A673 (cell line): Measurements from ENCODE around the gene DLX4. TPM values are rescaled to one million over a fixed set of nuclear protein-coding genes. Genes with fewer than 3 reads are reported as not detected.

Source experiments
- BruUV-seq: library from RNA; stranded (reverse); fragments of 400-500 nt; replicated peaks from 2 replicates; lab custom pipeline; 2021; lab: Mats Ljungman, UMichigan
- CTCF ChIA-PET: fragments of 300-600 bp; sonication (Branson Sonifier 250); formaldehyde crosslinking; loops from one replicate; lab custom pipeline; 2022; ENCODE audit warnings: antibody characterized with exemption; lab: Charles Lee
- POLR2A ChIA-PET: fragments of 300-600 bp; sonication (Branson Sonifier 250); formaldehyde crosslinking; loops from one replicate; lab custom pipeline; 2022; ENCODE audit warnings: antibody characterized with exemption; ENCODE audit not compliant: low non-redundant PET; lab: Charles Lee
- DNase-seq: peaks from one replicate; pipeline ENCODE4 v3.0.0-alpha.2; 2015; ENCODE audit warnings: low spot score
- H3K27ac ChIP-seq: fragments of 200-600 bp; sonication (generic); 2 replicates; pipeline ENCODE4 v1.5.1; 2016; ENCODE audit warnings: mixed run types, low read depth, mild to moderate bottlenecking, mixed read lengths, antibody characterized with exemption, low read length; ENCODE audit not compliant: poor library complexity, severe bottlenecking
- H3K27me3 ChIP-seq: fragments of 200-600 bp; sonication (generic); replicated peaks from 2 replicates; pipeline ENCODE4 v1.6.1; 2017; ENCODE audit warnings: mixed run types, low read depth, mild to moderate bottlenecking, mixed read lengths, antibody characterized with exemption, low read length; ENCODE audit not compliant: insufficient read depth, poor library complexity
- H3K36me3 ChIP-seq: fragments of 200-600 bp; sonication (generic); 2 replicates; pipeline ENCODE4 v1.6.1; 2016; ENCODE audit warnings: mixed run types, mild to moderate bottlenecking, mixed read lengths, antibody characterized with exemption, low read length; ENCODE audit not compliant: insufficient read depth, poor library complexity, severe bottlenecking
- H3K4me1 ChIP-seq: fragments of 200-600 bp; sonication (generic); 2 replicates; pipeline ENCODE4 v1.6.1; 2017; ENCODE audit warnings: mixed run types, mild to moderate bottlenecking, mixed read lengths, antibody characterized with exemption, low read length; ENCODE audit not compliant: insufficient read depth, poor library complexity, severe bottlenecking
- H3K4me3 ChIP-seq: fragments of 200-600 bp; sonication (generic); 2 replicates; pipeline ENCODE4 v1.5.1; 2016; ENCODE audit warnings: low read depth, mixed run types, mild to moderate bottlenecking, mixed read lengths, low read length; ENCODE audit not compliant: poor library complexity, severe bottlenecking
- H3K9me3 ChIP-seq: fragments of 200-600 bp; sonication (generic); 2 replicates; pipeline ENCODE4 v1.6.1; 2016; ENCODE audit warnings: mixed run types, low read depth, mild to moderate bottlenecking, mixed read lengths, antibody characterized with exemption, low read length; ENCODE audit not compliant: poor library complexity, severe bottlenecking
- EZH2 ChIP-seq: fragments of 200-600 bp; sonication (generic); IDR thresholded peaks from 2 replicates; pipeline ENCODE4 v1.6.1; 2017; ENCODE audit warnings: borderline replicate concordance, low read depth, mild to moderate bottlenecking, mixed read lengths, antibody characterized with exemption, low read length; ENCODE audit not compliant: poor library complexity, severe bottlenecking
- intact Hi-C: fragments of 100-400 bp; cut with micrococcal nuclease; formaldehyde crosslinking; loops from one replicate; pipeline ENCODE4 v1.10.0; 2022; ENCODE audit not compliant: unreplicated experiment
- total RNA-seq: library from RNA; stranded (reverse); gene quantifications from 2 replicates; pipeline ENCODE4 v1.2.3, GENCODE V29; 2021
- TF ChIP-seq, protein P1 (sequence below): fragments of 300-800, 200-600 bp; sonication (generic); conservative IDR thresholded peaks from 2 replicates; pipeline ENCODE4 v1.5.1; 2017; ENCODE audit warnings: low read depth, mild to moderate bottlenecking, antibody characterized with exemption, low read length, moderate library complexity, mixed read lengths

Gene DLX4
- total RNA-seq, 1 experiment from 2014 or later: 0.82 TPM

DNA sequence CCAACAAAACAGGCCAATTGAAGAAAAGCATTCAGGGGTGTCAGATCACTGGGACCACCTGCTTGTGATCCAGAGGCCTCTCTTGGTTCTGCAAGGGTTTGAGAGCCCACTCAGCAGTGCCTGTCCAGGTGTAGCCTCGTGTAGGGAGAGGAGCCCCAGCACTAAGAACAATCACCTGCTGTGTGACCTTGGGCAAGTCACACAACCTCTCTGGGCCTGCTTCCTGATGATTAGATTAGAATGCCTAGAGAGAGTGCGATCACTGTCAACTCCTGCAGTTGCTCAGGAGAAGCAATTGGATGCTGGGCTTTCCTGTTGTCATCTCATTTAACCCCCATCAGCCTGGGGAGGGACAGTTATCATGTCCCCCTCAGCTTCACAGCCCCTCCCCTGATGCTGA lies 15.8 kb downstream of the DLX4 start:
- ChIA-PET POLR2A (no interaction called here), CTCF (interaction anchor here (1.0 kb wide), 1 partner anchor 10 kb away, joined by 3 read pairs; the partner anchor contains the start of gene DLX3)
- no peaks in the 10 kb centered on the region for H3K36me3 ChIP-seq
- intact Hi-C loops: no loop called here
- no peaks in the 10 kb centered on the region for H3K4me1 ChIP-seq
- peaks cover 14% of the 10 kb centered on the region for H3K27me3 ChIP-seq
- no peak for TF ChIP-seq EZH2
- TF ChIP-seq, protein P1, sequence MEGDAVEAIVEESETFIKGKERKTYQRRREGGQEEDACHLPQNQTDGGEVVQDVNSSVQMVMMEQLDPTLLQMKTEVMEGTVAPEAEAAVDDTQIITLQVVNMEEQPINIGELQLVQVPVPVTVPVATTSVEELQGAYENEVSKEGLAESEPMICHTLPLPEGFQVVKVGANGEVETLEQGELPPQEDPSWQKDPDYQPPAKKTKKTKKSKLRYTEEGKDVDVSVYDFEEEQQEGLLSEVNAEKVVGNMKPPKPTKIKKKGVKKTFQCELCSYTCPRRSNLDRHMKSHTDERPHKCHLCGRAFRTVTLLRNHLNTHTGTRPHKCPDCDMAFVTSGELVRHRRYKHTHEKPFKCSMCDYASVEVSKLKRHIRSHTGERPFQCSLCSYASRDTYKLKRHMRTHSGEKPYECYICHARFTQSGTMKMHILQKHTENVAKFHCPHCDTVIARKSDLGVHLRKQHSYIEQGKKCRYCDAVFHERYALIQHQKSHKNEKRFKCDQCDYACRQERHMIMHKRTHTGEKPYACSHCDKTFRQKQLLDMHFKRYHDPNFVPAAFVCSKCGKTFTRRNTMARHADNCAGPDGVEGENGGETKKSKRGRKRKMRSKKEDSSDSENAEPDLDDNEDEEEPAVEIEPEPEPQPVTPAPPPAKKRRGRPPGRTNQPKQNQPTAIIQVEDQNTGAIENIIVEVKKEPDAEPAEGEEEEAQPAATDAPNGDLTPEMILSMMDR: no peak
- H3K27ac ChIP-seq: no peak overlapping the region
- no peak overlapping the region for H3K4me3 ChIP-seq
- no peak for DNase-seq
- H3K9me3 ChIP-seq: no peaks in the 10 kb centered on the region
- no TSS peak for BruUV-seq

DNA sequence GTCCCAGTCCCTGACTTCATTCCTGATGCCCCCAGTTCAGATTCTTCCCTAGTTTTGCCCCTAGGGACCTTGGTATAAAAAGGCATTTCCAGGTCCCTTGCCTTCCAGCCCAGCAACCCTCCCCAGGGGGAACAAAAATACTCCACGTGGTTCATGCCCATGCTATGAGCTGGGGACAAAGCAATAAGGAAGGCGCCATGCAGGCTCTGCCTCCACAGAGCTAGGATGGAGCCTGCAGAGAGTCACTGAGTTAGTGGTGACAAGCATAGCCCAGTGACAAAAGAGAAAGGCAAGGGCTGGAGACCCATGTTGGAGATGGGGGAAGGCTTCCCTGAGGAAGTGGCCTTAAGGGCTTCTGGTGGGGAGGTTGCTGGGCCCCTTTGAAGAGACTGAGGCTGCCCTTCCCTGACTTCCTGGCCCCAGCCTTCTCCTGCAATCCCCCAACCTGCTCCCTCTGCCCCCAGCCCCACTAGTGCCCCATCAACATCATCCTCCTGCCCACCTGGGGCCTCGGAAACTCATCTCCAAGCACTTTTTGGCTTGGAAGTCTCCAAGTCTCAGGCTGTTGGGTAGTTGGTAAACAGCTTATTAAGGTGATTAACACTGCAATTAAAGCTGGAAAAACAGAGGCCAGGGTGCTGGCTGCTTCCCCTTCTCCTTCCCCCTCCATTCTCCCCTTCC lies 16.5 kb downstream of the DLX4 start:
- no peak for DNase-seq
- TF ChIP-seq EZH2: no peak
- TF ChIP-seq, protein P1: no peak
- intact Hi-C loops: no loop called here
- H3K9me3 ChIP-seq: no peaks in the 10 kb centered on the region
- BruUV-seq: no TSS peak
- H3K27me3 ChIP-seq: peaks cover 19% of the 10 kb centered on the region
- ChIA-PET POLR2A (interaction anchor here (0.7 kb wide), 1 partner anchor 147 kb away, joined by 4 read pairs; no protein-coding TSS in a partner anchor), CTCF (no interaction called here)
- H3K4me1 ChIP-seq: no peaks in the 10 kb centered on the region
- no peak overlapping the region for H3K4me3 ChIP-seq
- H3K27ac ChIP-seq: no peak overlapping the region
- H3K36me3 ChIP-seq: no peaks in the 10 kb centered on the region

DNA sequence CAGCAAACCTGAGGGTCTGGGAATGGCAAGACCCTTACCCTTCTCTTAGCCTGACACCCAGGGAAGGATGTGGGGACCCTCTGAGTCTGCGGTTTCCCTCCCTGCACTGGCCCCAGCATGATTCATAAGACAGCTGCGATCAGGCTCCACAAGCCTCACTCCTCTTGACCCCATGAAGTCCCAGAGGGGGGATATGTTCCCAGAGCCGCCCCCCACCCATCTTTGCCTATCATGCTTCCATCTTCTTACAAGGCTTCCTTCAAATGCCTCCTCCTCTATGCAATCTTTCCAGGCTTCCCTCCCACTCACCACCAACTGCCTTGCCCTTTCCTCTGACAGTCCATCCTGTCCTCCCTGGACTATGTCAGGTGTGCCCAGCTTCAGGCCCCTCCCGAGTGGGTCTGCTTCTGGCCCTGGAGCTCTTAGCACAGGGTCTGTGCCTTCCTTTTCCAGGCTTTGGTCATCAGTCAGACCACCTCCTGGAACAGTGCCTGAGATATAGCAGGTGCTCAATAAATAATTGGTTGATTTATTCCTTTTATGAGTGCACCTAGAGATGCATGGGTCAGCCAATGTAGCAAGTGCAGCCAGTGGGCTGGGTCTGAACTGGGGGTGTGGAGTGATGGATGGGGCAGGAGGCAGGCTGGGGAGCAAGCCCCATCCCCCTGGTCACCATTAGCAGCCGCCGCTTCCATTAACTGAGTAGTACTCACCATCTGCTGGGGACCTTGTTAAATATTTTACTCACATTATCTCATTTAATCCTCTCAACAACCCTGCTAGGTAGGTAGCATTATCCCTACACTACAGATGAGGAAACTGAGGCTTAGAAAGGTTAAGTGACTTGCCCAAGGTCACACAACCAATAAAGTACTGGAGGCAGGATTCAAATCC lies 17.7 kb downstream of the DLX4 start:
- TF ChIP-seq EZH2: no peak
- TF ChIP-seq, protein P1: no peak
- CTCF ChIA-PET: no interaction called here
- H3K27me3 ChIP-seq: peaks cover 31% of the 10 kb centered on the region
- no peaks in the 10 kb centered on the region for H3K9me3 ChIP-seq
- no peaks in the 10 kb centered on the region for H3K36me3 ChIP-seq
- no peak for DNase-seq
- no peak overlapping the region for H3K4me3 ChIP-seq
- no TSS peak for BruUV-seq
- no peaks in the 10 kb centered on the region for H3K4me1 ChIP-seq
- intact Hi-C loops: no loop called here
- H3K27ac ChIP-seq: no peak overlapping the region
- POLR2A ChIA-PET: no interaction called here
